Fibroblast of mammary gland (primary cell): ENCODE data around the gene GUCY1A1.

Source experiments
- DNase-seq: peaks from one replicate; pipeline ENCODE4 v3.0.0-alpha.2; 2010; ENCODE audit warnings: low read depth
- H3K4me3 ChIP-seq: 2 replicates; pipeline ENCODE4 v1.5.1; 2011; ENCODE audit warnings: low read depth, mild to moderate bottlenecking, low read length, moderate library complexity; ENCODE audit not compliant: control insufficient read depth
- CTCF ChIP-seq: conservative IDR thresholded peaks from 2 replicates; pipeline ENCODE4 v1.5.1; 2011; ENCODE audit warnings: low read depth, low read length, inconsistent platforms; ENCODE audit not compliant: control insufficient read depth, insufficient read depth

GUCY1A1 gene

DNA sequence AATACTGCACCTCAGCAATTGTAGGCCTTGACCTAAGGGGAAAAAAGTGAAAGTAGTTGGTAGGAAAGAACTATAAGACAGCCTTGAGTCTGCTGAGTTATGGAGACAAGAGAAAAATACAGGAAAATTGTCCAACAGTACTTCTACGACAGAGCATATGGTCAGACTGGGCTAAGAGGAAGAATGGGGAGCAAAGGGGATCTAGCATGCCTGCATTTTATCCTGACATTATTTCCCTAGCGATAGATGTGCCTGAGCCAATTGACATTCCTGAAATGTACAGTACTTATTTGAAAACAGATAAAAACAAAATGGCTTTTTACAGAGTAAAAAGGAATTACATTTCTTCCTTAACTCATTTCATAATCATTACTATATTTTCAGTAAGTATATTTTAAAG lies 22.2 kb downstream of the GUCY1A1 start:
- no peak overlapping the region for H3K4me3 ChIP-seq
- DNase-seq: no peak
- TF ChIP-seq CTCF: no peak

GRCh38 chr4:155690044-155690837 lies 23.6 kb downstream of the GUCY1A1 start:
- DNase-seq: no peak
- H3K4me3 ChIP-seq: no peak overlapping the region
- TF ChIP-seq CTCF: no peak

- H3K4me3 ChIP-seq: no peak overlapping the region
- DNase-seq: no peak
- no peak for TF ChIP-seq CTCF
Measured at GRCh38 chr4:155692361-155692760, 25.7 kb downstream of the GUCY1A1 start.

DNA sequence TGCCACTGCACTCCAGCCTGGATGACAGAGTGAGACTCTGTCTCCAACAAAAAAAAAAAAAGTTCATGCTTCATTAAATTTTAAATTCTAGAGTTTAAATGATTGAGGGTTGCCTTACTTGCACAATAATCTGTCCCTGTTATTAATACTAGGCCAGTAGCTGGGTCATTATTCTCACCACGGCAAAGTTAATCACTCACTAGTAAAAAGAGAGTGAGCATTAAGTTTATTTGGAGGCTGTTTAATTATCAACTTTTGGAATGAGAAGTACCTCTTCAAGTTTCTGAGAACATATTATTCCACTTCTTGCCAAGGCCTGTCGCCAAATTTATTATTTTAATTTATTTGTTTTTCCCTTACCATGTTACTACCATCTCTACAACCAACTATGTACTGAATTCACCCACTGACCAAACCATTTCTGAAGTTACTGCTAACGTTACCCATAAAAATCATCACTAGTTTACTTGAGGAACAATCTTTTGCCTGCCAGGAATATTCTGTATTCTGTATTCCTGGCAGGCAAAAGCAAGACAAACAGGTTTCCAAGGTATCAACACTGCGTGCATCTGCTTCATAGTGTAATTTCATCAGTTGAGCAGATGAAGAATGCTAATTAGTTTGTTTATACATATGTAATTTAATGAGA lies 26.5 kb downstream of the GUCY1A1 start:
- no peak overlapping the region for H3K4me3 ChIP-seq
- no peak for DNase-seq
- no peak for TF ChIP-seq CTCF

GRCh38 chr4:155694100-155694785 lies 27.6 kb downstream of the GUCY1A1 start:
- no peak overlapping the region for H3K4me3 ChIP-seq
- TF ChIP-seq CTCF: no peak

GRCh38 chr4:155696226-155696625 lies 29.6 kb downstream of the GUCY1A1 start:
- no peak for DNase-seq
- no peak overlapping the region for H3K4me3 ChIP-seq
- no peak for TF ChIP-seq CTCF

More at GRCh38 chr4:155694100-155694785, 27.6 kb downstream of the GUCY1A1 start:
- no peak for DNase-seq
